Progenitor cell of endocrine pancreas (in vitro differentiated cells): ENCODE results near the gene TMEM92. TPM values are rescaled to one million over a fixed set of nuclear protein-coding genes. Genes with fewer than 3 reads are reported as not detected.
"Not testable (repeated sequence)": the region's sequence is repeated elsewhere in the genome, so short reads cannot be mapped to it uniquely, and the experiment has no call there.

Source experiments
- DNase-seq: peaks from one replicate; pipeline ENCODE4 v3.0.0; 2021; ENCODE audit warnings: low spot score; ENCODE audit not compliant: unreplicated experiment
- H3K27ac Mint-ChIP-seq: 2 replicates; pipeline ENCODE4 v1.8.0; 2021; ENCODE audit warnings: mild to moderate bottlenecking, moderate library complexity, mixed read lengths
- H3K27me3 Mint-ChIP-seq: 2 replicates; pipeline ENCODE4 v1.8.0; 2021; ENCODE audit warnings: mixed read lengths
- H3K36me3 Mint-ChIP-seq: 2 replicates; pipeline ENCODE4 v1.8.0; 2022; ENCODE audit warnings: mixed read lengths; ENCODE audit not compliant: insufficient read depth
- H3K4me1 Mint-ChIP-seq: 2 replicates; pipeline ENCODE4 v1.8.0; 2021; ENCODE audit warnings: low read depth, mixed read lengths
- H3K4me3 Mint-ChIP-seq: 2 replicates; pipeline ENCODE4 v1.8.0; 2021; ENCODE audit warnings: low read depth, mild to moderate bottlenecking, moderate library complexity, mixed read lengths
- H3K9me3 Mint-ChIP-seq: 2 replicates; pipeline ENCODE4 v1.8.0; 2021; ENCODE audit warnings: low read depth, mixed read lengths
- total RNA-seq: library from RNA; stranded (reverse); gene quantifications from 2 replicates; pipeline ENCODE4 v1.2.1, GENCODE V29; 2021
- TF ChIP-seq, protein P1 (sequence below): fragments of 200-600 bp; sonication (generic); IDR thresholded peaks from one replicate; pipeline ENCODE4 v1.5.0; 2021; ENCODE audit warnings: antibody characterized with exemption, mild to moderate bottlenecking; ENCODE audit not compliant: unreplicated experiment

The TMEM92 gene
- total RNA-seq, 1 donor from 2014 or later, result 7.4 TPM

DNA sequence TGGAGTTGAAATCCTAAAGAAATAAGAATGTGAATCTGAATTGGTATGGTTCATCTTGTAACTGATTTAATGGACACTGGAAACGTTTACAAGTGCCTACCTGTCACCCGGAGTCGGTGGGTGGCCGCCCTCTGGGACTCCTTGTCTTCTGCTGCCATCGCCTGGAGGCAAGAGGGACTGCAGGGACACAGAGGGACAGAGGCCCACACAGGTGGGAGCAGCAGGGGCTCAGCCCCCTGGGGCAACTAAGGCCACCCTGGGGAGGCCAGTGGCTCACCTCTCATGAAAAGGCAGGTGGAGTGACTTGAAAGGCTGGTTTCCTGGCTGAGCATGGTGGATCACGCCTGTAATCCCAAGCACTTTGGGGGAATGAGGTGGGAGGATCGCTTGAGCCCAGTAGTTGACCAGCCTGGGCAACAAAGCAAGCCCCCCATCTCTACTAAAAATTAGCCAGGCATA, 23.2 kb downstream of the TMEM92 start:
- Mint-ChIP-seq H3K4me1 (peaks cover 17% of the 10 kb centered on the region), H3K4me3 (no peak overlapping the region), H3K9me3 (no peaks in the 10 kb centered on the region), H3K27me3 (peaks cover 7% of the 10 kb centered on the region), H3K36me3 (no peaks in the 10 kb centered on the region), H3K27ac (no peak overlapping the region)
- peak; percentile 80 for DNase-seq
- TF ChIP-seq, protein P1, sequence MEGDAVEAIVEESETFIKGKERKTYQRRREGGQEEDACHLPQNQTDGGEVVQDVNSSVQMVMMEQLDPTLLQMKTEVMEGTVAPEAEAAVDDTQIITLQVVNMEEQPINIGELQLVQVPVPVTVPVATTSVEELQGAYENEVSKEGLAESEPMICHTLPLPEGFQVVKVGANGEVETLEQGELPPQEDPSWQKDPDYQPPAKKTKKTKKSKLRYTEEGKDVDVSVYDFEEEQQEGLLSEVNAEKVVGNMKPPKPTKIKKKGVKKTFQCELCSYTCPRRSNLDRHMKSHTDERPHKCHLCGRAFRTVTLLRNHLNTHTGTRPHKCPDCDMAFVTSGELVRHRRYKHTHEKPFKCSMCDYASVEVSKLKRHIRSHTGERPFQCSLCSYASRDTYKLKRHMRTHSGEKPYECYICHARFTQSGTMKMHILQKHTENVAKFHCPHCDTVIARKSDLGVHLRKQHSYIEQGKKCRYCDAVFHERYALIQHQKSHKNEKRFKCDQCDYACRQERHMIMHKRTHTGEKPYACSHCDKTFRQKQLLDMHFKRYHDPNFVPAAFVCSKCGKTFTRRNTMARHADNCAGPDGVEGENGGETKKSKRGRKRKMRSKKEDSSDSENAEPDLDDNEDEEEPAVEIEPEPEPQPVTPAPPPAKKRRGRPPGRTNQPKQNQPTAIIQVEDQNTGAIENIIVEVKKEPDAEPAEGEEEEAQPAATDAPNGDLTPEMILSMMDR, result peak; percentile 96

DNA sequence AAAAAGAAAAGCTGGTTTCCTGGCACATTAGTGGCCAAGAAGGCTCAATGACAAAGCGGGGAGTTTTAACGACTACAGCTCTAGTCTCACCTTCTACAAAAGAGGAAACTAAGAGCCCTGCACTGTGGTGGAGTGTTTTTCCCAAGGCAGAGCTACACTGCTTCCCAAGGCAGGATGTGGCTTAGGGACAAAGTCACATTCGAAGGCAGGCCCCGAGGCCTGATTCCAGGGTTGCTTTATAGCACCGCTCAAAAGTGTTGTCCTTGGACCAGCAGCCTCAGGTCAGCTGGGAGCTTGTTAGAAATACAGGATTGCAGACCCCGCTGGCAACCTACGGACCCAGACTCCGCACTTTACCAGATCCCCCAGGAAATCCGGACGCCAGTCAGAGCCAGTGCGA, 23.8 kb downstream of the TMEM92 start:
- Mint-ChIP-seq H3K27me3 (peaks cover 7% of the 10 kb centered on the region), H3K4me1 (peaks cover 17% of the 10 kb centered on the region), H3K9me3 (no peaks in the 10 kb centered on the region), H3K36me3 (no peaks in the 10 kb centered on the region), H3K4me3 (no peak overlapping the region), H3K27ac (no peak overlapping the region)
- TF ChIP-seq, protein P1, result no peak
- no peak for DNase-seq

DNA sequence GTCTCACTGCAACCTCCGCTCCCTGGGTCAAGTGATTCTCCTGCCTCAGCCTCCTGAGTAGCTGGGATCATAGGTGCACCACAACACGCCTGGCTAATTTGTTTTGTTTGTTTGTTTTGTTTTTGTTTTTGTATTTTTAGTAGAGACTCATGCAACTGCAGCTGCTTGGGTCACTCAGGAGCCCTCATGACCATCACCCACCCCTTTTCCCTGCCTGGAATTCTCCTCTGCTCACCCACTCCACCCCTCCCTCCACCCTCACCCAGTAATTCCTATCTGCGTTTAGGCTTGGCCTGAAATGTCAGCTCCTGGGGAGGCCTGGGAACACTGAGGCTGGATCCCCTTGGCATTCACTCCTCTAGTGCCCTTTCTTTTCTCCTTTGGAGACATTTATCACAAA, 25.5 kb downstream of the TMEM92 start:
- H3K27ac Mint-ChIP-seq, result no peak overlapping the region
- no peak overlapping the region for H3K4me3 Mint-ChIP-seq
- no peaks in the 10 kb centered on the region for H3K9me3 Mint-ChIP-seq
- H3K27me3 Mint-ChIP-seq, result peaks cover 12% of the 10 kb centered on the region
- no peaks in the 10 kb centered on the region for H3K36me3 Mint-ChIP-seq
- TF ChIP-seq, protein P1, result no peak
- no peak for DNase-seq
- peaks cover 7% of the 10 kb centered on the region for H3K4me1 Mint-ChIP-seq

DNA sequence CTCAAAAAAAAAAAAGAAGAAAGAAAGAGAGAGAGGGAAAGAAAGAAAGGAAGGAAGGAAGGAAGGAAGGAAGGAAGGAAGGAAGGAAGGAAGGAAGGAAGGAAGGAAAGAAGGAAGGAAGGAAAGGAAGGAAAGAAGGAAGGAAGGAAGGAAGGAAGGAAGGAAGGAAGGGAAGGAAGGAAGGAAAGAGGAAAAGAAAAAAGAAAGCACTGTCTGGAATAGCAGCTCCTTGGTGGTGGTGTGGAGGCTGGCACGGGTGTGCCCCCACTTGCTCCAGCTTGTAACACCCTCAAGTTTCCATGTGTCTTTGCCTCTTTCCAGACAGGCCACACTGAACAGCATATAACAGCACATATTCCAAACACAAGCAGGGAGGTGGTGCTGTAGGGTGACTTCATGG, 26.6 kb downstream of the TMEM92 start:
- H3K27ac Mint-ChIP-seq, H3K9me3 Mint-ChIP-seq, DNase-seq, H3K36me3 Mint-ChIP-seq, H3K4me3 Mint-ChIP-seq: not testable (repeated sequence)
- H3K4me1 Mint-ChIP-seq, result peaks cover 11% of the 10 kb centered on the region
- H3K27me3 Mint-ChIP-seq, result peaks cover 15% of the 10 kb centered on the region

DNA sequence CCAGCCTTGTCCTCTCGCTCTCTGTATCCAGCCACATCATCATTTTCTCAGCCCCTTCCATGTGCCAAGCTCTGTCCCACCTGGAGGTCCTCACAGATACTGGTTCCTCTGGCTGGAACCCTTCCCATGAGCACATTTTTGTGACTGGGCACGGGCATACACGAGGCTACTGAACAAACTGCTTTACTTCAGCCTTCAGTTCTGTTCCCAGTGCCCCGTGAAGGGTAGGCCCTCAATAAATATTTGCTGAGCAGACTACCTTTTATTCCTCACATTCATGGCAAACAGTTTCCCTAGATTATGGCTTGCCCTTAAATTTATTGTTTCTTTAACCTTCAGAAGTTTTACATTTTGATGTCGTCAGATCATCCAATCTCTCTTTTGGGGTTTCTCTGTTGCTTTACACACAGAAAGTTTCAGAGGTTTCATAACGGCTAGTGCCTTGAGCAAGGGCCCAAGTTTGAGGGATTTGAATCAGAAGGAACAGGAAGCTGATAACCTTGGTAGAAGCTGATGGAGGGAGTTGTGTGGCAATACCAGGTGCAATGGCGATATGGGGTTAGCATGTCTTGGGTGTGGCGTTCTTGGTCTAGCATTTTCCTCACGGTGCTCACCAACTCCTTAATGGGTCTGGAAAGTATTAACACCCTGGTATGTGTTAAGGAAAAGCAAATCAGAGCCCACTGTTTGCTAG, 27.8 kb downstream of the TMEM92 start:
- TF ChIP-seq, protein P1, result no peak
- no peak for DNase-seq
- Mint-ChIP-seq H3K4me1 (peaks cover 11% of the 10 kb centered on the region), H3K9me3 (no peaks in the 10 kb centered on the region), H3K36me3 (no peaks in the 10 kb centered on the region), H3K27me3 (peaks cover 14% of the 10 kb centered on the region), H3K27ac (no peak overlapping the region), H3K4me3 (no peak overlapping the region)

DNA sequence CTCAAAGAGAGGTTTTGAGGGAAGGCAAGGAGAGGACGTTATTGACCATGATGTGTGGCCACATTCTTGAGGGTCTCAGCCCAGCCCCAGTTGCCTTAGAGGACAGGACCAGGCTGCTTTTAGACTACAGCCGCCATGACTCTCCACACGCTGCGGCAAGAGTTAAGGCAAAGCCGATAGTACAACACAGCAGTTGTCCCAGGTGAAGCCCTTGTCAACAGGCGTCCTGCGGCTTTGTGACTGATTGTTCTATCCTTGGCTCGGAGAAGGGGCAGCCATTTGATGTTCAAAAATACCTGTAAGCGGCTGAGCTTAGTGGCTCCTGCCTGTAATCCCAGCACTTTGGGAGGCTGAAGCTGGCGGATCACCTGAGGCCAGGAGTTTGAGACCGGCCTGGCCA, 28.8 kb downstream of the TMEM92 start:
- Mint-ChIP-seq H3K36me3 (no peaks in the 10 kb centered on the region), H3K9me3 (no peaks in the 10 kb centered on the region), H3K27me3 (peaks cover 14% of the 10 kb centered on the region), H3K27ac (no peak overlapping the region), H3K4me1 (peaks cover 11% of the 10 kb centered on the region), H3K4me3 (no peak overlapping the region)
- TF ChIP-seq, protein P1, result no peak
- no peak for DNase-seq
